ENCODE results near the gene APBB1IP. TPM values are rescaled to one million over a fixed set of nuclear protein-coding genes. Genes with fewer than 3 reads are reported as not detected.
"Not testable (repeated sequence)": the region's sequence is repeated elsewhere in the genome, so short reads cannot be mapped to it uniquely, and the experiment has no call there.

Gene APBB1IP
- total RNA-seq, 1 donor from 2014 or later, result not detected

GRCh38 chr10:26503911-26504310 lies 65.8 kb downstream of the APBB1IP start:
- H3K27me3 Mint-ChIP-seq (ENCODE audit: low read depth), result no peaks in the 10 kb centered on the region
- H3K36me3 Mint-ChIP-seq (ENCODE audit: low read depth), result no peaks in the 10 kb centered on the region
- TF ChIP-seq CTCF (IDR thresholded peaks at IDR 0.05), result no peak
- no peak overlapping the region for H3K4me3 Mint-ChIP-seq (ENCODE audit: unreplicated experiment)
- H3K27ac Mint-ChIP-seq (ENCODE audit: unreplicated experiment), result no peak overlapping the region
- peaks cover 1% of the 10 kb centered on the region for H3K9me3 Mint-ChIP-seq (ENCODE audit: low read depth)
- no peak for DNase-seq (ENCODE audit: low spot score)
- H3K4me1 Mint-ChIP-seq (ENCODE audit: low read depth), result no peaks in the 10 kb centered on the region

GRCh38 chr10:26504429-26504828 lies 66.3 kb downstream of the APBB1IP start:
- not testable (repeated sequence) for H3K9me3 Mint-ChIP-seq (ENCODE audit: low read depth); H3K36me3 Mint-ChIP-seq (ENCODE audit: low read depth); H3K27ac Mint-ChIP-seq (ENCODE audit: unreplicated experiment); DNase-seq (ENCODE audit: low spot score); H3K4me1 Mint-ChIP-seq (ENCODE audit: low read depth); H3K27me3 Mint-ChIP-seq (ENCODE audit: low read depth); H3K4me3 Mint-ChIP-seq (ENCODE audit: unreplicated experiment)

- Mint-ChIP-seq H3K36me3 (ENCODE audit: low read depth) (no peaks in the 10 kb centered on the region), H3K4me1 (ENCODE audit: low read depth) (no peaks in the 10 kb centered on the region), H3K9me3 (ENCODE audit: low read depth) (peaks cover 10% of the 10 kb centered on the region), H3K27me3 (ENCODE audit: low read depth) (no peaks in the 10 kb centered on the region), H3K4me3 (ENCODE audit: unreplicated experiment) (no peak overlapping the region), H3K27ac (ENCODE audit: unreplicated experiment) (no peak overlapping the region)
- DNase-seq (ENCODE audit: low spot score), result no peak
- no peak for TF ChIP-seq CTCF (IDR thresholded peaks at IDR 0.05)
Observed at GRCh38 chr10:26505491-26505890, 67.3 kb downstream of the APBB1IP start.

GRCh38 chr10:26506736-26507135 lies 68.6 kb downstream of the APBB1IP start:
- Mint-ChIP-seq H3K4me3 (ENCODE audit: unreplicated experiment) (no peak overlapping the region), H3K27me3 (ENCODE audit: low read depth) (no peaks in the 10 kb centered on the region), H3K27ac (ENCODE audit: unreplicated experiment) (no peak overlapping the region), H3K36me3 (ENCODE audit: low read depth) (no peaks in the 10 kb centered on the region), H3K4me1 (ENCODE audit: low read depth) (no peaks in the 10 kb centered on the region), H3K9me3 (ENCODE audit: low read depth) (peaks cover 13% of the 10 kb centered on the region)
- no peak for DNase-seq (ENCODE audit: low spot score)
- no peak for TF ChIP-seq CTCF (IDR thresholded peaks at IDR 0.05)

GRCh38 chr10:26507441-26507840 lies 69.3 kb downstream of the APBB1IP start:
- DNase-seq (ENCODE audit: low spot score), result no peak
- Mint-ChIP-seq H3K27ac (ENCODE audit: unreplicated experiment) (no peak overlapping the region), H3K4me1 (ENCODE audit: low read depth) (no peaks in the 10 kb centered on the region), H3K9me3 (ENCODE audit: low read depth) (peaks cover 13% of the 10 kb centered on the region), H3K4me3 (ENCODE audit: unreplicated experiment) (no peak overlapping the region), H3K36me3 (ENCODE audit: low read depth) (no peaks in the 10 kb centered on the region), H3K27me3 (ENCODE audit: low read depth) (no peaks in the 10 kb centered on the region)
- no peak for TF ChIP-seq CTCF (IDR thresholded peaks at IDR 0.05)

GRCh38 chr10:26508016-26508415 lies 69.9 kb downstream of the APBB1IP start:
- Mint-ChIP-seq H3K9me3 (ENCODE audit: low read depth) (peaks cover 14% of the 10 kb centered on the region), H3K4me3 (ENCODE audit: unreplicated experiment) (no peak overlapping the region), H3K27ac (ENCODE audit: unreplicated experiment) (no peak overlapping the region), H3K27me3 (ENCODE audit: low read depth) (no peaks in the 10 kb centered on the region), H3K36me3 (ENCODE audit: low read depth) (no peaks in the 10 kb centered on the region), H3K4me1 (ENCODE audit: low read depth) (no peaks in the 10 kb centered on the region)
- TF ChIP-seq CTCF (IDR thresholded peaks at IDR 0.05), result no peak
- no peak for DNase-seq (ENCODE audit: low spot score)

Data from chondrocyte (in vitro differentiated cells).